AG09309 (cell line): ENCODE measurements around the gene MAGEB2.
"Not testable (repeated sequence)": the region's sequence is repeated elsewhere in the genome, so short reads cannot be mapped to it uniquely, and the experiment has no call there.

ENCODE experiments used
- DNase-seq: peaks from one replicate; pipeline ENCODE4 v3.0.0-alpha.2; 2010; ENCODE audit warnings: low read depth
- H3K4me3 ChIP-seq: 2 replicates; pipeline ENCODE4 v1.5.1; 2011; ENCODE audit warnings: mild to moderate bottlenecking, low read depth, low read length, moderate library complexity; ENCODE audit not compliant: control insufficient read depth
- CTCF ChIP-seq: IDR thresholded peaks from 2 replicates; pipeline ENCODE4 v1.5.1; 2011; ENCODE audit warnings: mild to moderate bottlenecking, low read depth, low read length, inconsistent platforms; ENCODE audit not compliant: insufficient read depth, control insufficient read depth; ENCODE audit errors: missing control alignments

Gene MAGEB2

GRCh38 chrX:30215357-30215843 is at the start of gene MAGEB2:
MAGEB2 (plus strand) TSS chrX:30215563; CDS start chrX:30218581, 3,018 bp downstream.
- TF ChIP-seq CTCF = no peak
- no peak within 1 kb of the TSS for H3K4me3 ChIP-seq
- DNase-seq = no peak

- DNase-seq = no peak
- H3K4me3 ChIP-seq = no peak overlapping the region
- TF ChIP-seq CTCF = no peak
Measured at GRCh38 chrX:30170900-30171299, 44.5 kb upstream of the MAGEB2 start.

GRCh38 chrX:30181353-30181752 is 34.0 kb upstream of the MAGEB2 start:
- no peak overlapping the region for H3K4me3 ChIP-seq
- no peak for TF ChIP-seq CTCF
- DNase-seq = no peak

- TF ChIP-seq CTCF = no peak
- H3K4me3 ChIP-seq = no peak overlapping the region
- no peak for DNase-seq
Measured at GRCh38 chrX:30183554-30183953, 31.8 kb upstream of the MAGEB2 start.

GRCh38 chrX:30190426-30190825 is 24.9 kb upstream of the MAGEB2 start:
- TF ChIP-seq CTCF = no peak

GRCh38 chrX:30193910-30194309 is 21.5 kb upstream of the MAGEB2 start:
- not testable (repeated sequence) for H3K4me3 ChIP-seq, DNase-seq

More at GRCh38 chrX:30190426-30190825, 24.9 kb upstream of the MAGEB2 start:
- no peak overlapping the region for H3K4me3 ChIP-seq
- no peak for DNase-seq

- DNase-seq = no peak
- no peak overlapping the region for H3K4me3 ChIP-seq
Measured at GRCh38 chrX:30196322-30196721, 19.0 kb upstream of the MAGEB2 start.

More at GRCh38 chrX:30196322-30196721, 19.0 kb upstream of the MAGEB2 start:
- TF ChIP-seq CTCF = no peak
